CD4-positive, alpha-beta T cell treated with Interferon alpha-2 for 1 hour (primary cell): ENCODE measurements around the gene GFRA1.

Source experiments
- DNase-seq, 2 donors: peaks; one replicate each; pipeline ENCODE4 v3.0.0-alpha.2; 2020 to 2022

GFRA1 gene

GRCh38 chr10:116121640-116122525 is 151.1 kb downstream of the GFRA1 start:
- no peak for DNase-seq

- DNase-seq, result no peak
Measured at GRCh38 chr10:116120688-116121455, 152.1 kb downstream of the GFRA1 start.

DNA sequence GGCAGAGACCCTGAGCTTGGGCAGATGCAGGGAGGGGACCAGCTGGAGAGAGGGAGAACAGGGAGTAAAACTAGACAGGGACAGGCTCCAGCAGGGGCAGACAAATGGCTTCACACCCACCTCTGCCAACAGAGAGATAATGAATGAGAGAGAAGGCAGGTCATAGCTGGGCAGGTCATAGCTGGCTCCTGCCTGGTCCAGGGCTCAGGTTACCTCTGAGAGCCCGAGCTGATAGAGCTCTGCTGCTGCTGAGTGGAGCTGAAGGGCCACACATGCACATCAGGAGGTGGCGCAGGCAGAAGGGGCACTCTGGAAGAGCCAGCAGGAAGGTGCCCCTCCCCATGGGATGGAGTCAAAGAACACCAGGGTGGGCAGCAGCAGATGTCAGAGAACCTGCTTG is 154.2 kb downstream of the GFRA1 start:
- DNase-seq, result no peak

DNA sequence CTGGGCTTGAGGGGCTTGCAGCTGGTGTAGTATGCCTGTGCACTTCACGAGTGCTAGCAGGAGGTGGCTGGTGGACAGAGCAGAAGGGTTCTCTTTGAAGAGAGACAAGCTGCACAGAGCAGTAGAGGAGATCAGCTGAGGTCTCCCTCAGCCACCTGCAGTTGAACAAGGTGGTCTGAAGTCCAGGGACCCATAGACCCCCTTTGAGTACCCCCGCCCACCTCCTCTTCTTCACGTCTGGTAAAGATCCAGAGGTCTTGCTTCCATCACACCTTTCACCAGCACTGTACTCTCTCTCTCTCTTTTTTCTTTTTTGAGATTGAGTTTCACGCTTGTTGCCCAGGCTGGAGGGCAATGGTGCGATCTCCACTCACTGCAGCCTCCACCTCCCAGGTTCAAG is 157.2 kb downstream of the GFRA1 start:
- DNase-seq, result no peak

DNA sequence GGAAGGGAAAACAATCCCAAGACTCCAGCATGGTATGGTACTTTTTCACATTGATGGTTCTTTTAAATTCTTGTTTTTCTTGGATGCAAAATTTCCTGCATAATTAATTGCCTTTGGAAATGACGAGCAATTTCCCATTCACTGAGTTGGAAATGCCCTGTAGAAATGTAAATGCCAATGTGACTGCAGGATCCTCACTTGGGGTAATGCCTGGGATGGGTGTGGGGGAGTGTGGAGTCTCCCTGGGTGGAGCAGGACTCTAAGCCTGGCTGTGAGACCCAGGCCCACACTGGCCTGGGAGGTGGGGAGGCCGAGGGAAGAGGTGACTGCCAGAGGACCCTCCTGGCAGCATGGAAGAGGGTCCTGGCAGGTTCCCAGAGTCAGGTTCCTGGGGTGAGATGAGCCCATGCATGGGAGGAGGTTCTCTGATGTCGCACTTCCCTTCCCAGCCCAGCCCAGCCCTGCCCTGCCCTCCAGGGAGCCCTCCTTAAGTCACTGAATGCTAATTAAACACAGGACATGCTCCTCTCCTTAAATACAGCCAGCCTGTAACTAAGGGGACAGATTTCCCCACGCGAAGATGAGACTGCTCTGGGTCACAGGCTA is 157.9 kb downstream of the GFRA1 start:
- no peak for DNase-seq

DNA sequence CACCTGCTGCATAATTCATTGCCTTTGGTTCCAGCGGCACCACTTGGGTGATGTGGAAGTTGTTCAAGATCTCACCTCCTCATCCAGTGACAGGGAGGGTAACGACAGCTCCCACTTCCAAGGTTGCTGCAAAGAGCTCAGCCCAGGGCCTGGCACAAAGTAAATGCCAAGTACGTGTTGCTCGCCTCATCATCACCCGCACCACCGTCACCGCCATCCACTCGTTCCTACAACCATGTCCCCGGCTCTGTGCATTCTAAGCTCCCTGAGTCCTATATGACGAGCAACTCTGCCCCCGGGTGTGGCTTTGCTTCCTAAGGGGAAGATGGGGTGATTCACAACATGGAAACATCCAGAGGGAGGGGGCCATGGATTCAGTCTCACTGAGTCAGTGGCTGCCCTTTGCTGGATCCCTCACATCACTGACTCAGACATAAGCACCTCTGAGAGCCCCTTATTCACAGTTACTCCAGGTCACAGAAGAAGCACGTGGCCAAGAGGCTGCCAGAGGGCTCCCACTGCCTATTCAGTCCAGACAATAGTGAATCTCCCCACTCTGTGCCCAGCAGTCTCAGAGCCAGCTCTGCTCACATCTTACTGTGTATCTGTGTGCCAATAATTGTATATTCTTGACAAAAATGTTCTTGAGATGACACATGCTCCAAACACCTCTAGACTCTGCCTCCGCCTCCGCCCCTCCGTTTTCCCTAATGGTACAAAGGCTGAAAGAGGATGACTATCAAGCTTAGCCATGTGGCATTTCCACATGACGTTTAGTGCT is 159.1 kb downstream of the GFRA1 start:
- no peak for DNase-seq

DNA sequence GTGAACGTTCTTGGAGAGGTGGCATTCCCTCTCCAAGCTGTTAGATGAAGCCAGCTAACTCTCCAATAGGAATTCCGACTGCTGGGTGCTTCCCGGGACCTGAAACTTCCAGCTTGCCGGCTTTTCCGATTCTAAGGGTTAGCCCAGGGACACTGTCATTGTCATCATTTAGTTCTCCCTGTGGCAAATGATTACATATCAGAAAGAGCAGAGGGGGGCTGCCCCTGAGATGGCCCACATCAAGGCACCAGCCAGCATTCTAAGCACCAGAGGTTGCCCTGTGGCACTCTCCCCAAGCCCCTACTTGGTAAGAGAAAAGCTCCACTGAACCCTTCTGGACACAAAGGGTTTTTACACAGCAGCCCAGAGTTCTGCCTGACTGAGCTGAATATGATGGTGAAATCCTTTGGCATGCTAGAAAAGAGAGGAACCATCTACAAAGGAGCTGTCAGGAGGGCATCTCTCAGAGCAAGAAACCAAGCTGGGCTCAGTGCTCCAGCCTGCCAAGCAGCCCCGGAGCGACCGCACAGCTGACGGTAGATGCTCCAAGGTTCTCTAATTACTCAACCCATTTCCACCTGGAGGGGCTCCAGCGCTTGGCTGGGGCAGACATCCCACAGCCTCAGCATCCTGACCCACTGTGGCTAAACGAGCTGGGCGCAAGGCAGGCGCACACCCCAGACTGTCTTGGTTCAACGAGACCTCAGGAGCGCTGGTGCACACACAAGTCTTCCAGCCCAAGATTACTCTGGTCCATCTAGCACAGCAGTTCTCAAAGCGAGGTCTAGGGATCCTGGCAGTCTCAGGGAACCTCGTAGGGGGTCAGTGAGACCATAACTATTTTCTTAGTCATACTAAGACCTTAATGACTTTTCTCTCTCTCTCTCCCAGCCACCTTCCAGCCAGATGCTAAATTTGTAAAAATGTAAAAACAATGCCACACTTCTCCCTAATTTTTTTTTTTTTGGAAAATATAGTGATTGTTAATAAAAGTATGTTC is 160.5 kb downstream of the GFRA1 start:
- DNase-seq, result no peak

DNA sequence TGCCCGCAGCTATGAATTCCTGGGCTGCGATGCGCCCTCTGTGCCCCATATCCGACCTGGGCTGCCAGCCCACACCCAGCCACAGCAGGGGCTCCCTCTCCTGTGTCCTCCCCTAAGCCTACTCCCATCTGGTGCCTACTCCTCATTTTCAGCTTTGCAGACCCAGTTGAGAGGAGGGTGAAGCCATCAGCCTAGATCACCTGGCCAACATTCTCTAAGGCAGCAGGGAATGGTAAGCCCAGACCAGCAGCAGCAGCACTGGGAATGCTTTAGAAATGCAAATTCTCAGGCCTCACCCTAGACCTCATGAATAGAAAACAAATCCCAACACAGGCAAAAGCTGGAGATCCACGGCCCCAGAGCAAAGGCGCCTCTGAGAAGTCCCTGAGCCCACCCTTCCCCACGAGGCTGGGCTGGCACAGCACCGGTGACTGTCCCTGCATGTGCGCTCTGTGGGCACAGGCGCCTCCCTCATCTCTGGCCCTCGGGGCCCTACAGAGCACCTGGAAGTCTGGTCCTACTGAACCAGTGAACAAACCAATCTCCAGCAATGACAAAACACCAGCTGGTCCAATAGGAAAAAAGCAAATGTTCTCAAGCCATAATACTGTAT is 161.4 kb downstream of the GFRA1 start:
- no peak for DNase-seq

DNA sequence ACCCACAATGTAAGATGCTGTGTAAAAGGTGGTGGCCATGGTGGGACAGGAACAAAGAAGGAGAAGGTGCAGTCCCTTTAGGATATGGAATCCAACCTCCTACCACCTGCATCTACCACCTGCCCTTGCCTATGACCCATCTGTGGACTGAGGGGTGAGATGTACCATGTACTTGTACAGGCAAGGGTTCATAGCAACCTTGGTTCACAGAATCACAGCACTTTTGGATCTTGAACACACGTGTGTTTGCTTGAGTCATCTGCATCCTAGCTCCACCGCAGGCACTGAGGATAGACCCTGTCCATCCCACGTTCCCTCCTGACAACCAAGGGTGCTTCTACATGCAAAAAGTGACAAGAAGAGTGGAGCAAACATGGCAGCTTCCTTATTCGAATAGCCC is 162.3 kb downstream of the GFRA1 start:
- no peak for DNase-seq

GRCh38 chr10:116109881-116110280 is 163.1 kb downstream of the GFRA1 start:
- DNase-seq, result no peak

GRCh38 chr10:116109481-116109880 is 163.5 kb downstream of the GFRA1 start:
- DNase-seq, result no peak

- DNase-seq, result no peak
Measured at GRCh38 chr10:116108095-116108494, 164.9 kb downstream of the GFRA1 start.

DNA sequence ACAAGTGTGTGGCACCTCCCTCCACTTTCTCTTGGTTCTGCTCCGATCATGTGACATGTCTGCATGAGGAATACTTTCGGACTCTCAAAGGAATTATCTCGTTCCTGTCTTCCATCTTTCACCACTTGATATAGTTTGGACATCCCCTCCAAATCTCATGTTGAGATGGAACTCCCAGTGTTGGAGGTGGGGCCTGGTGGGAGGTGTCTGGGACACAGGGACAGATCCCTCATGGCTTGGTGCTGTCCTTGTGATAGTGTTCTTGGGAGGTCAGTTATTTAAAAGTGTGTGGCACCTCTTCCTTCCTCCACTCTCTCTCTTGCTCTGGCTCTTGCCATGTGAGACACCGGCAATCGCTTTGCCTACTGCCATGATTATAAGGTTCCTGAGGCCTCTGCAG is 166.4 kb downstream of the GFRA1 start:
- no peak for DNase-seq

- no peak for DNase-seq
Measured at GRCh38 chr10:116105264-116105663, 167.7 kb downstream of the GFRA1 start.

- no peak for DNase-seq
Measured at GRCh38 chr10:116104210-116104932, 168.6 kb downstream of the GFRA1 start.

DNA sequence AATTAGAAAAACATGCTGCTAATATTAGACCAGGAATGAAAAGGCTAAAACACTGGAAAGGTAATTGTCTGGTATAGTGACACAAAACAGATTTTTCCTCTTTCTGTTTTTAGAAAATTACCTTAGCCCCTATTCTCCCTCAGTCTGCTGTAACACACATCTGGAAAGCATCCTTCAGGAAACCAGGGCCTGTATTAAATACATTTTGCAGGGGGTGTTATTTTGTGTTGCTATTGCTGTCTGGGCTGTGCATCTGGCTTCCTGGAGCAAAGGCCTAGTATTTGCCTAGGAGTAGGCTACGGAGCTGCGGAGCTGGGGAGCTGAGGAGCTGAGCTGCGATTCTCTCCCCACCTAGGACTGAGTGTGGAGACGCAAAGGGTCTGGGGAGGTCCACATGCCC is 169.3 kb downstream of the GFRA1 start:
- no peak for DNase-seq

- no peak for DNase-seq
Measured at GRCh38 chr10:116101616-116102315, 171.2 kb downstream of the GFRA1 start.

- no peak for DNase-seq
Measured at GRCh38 chr10:116100984-116101383, 172.0 kb downstream of the GFRA1 start.

DNA sequence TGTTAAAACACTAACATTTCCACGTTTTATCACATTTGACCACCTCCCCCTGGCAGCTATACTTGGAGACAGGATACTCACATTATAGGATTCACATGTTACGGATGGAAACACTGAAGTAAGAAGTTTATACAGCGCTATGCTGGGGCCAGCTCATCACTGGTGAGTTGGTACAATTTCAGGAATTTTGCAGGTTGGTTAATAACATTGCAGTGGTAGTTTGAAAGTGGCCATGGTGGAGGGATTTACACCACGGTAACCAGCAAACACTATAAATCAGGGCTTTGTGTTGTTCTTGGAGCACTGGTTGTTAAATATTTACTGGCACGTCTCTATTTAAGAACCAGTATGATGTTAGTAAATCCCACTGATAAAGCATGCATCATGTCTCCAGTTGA is 174.0 kb downstream of the GFRA1 start:
- DNase-seq, result no peak
